Osteoblast (primary cell): Measurements from ENCODE around the gene ENDOG. TPM values are rescaled to one million over a fixed set of nuclear protein-coding genes. Genes with fewer than 3 reads are reported as not detected.
"Not testable (repeated sequence)": the region's sequence is repeated elsewhere in the genome, so short reads cannot be mapped to it uniquely, and the experiment has no call there.

ENCODE experiments used
- DNase-seq: peaks from one replicate; pipeline ENCODE4 v3.0.0; 2011; ENCODE audit warnings: low spot score, mixed read lengths; ENCODE audit not compliant: insufficient read length; ENCODE audit errors: missing footprints
- H2AFZ ChIP-seq: 2 replicates; pipeline ENCODE4 v1.6.0; 2011; ENCODE audit warnings: mild to moderate bottlenecking, low read length
- H3K27ac ChIP-seq: 2 replicates; pipeline ENCODE4 v1.5.1; 2011; ENCODE audit warnings: mild to moderate bottlenecking, low read depth, low read length, moderate library complexity
- H3K27me3 ChIP-seq: 2 replicates; pipeline ENCODE4 v1.6.0; 2012; ENCODE audit warnings: mild to moderate bottlenecking, control low read depth, inconsistent platforms, low read length, moderate library complexity; ENCODE audit not compliant: insufficient read depth
- H3K36me3 ChIP-seq: 2 replicates; pipeline ENCODE4 v1.5.1; 2011; ENCODE audit warnings: mild to moderate bottlenecking, low read length, control low read depth, moderate library complexity; ENCODE audit not compliant: insufficient read depth
- H3K4me1 ChIP-seq: 2 replicates; pipeline ENCODE4 v1.5.1; 2011; ENCODE audit warnings: mild to moderate bottlenecking, low read length, control low read depth, moderate library complexity; ENCODE audit not compliant: insufficient read depth
- H3K4me2 ChIP-seq: 2 replicates; pipeline ENCODE4 v1.6.0; 2011; ENCODE audit warnings: mild to moderate bottlenecking, low read length; ENCODE audit not compliant: insufficient read depth
- H3K4me3 ChIP-seq: fragments of 200-600 bp; sonication (generic); 3 replicates; pipeline ENCODE4 v1.5.1; 2012; ENCODE audit warnings: mild to moderate bottlenecking, low read length, inconsistent platforms; ENCODE audit not compliant: insufficient read depth
- H3K79me2 ChIP-seq: 2 replicates; pipeline ENCODE4 v1.6.0; 2012; ENCODE audit warnings: mild to moderate bottlenecking, low read length, control low read depth, inconsistent platforms; ENCODE audit not compliant: insufficient read depth
- H3K9me3 ChIP-seq: 2 replicates; pipeline ENCODE4 v1.5.1; 2011; ENCODE audit warnings: low read depth, low read length, control low read depth
- H4K20me1 ChIP-seq: 2 replicates; pipeline ENCODE4 v1.6.0; 2012; ENCODE audit warnings: mild to moderate bottlenecking, low read length, control low read depth; ENCODE audit not compliant: insufficient read depth
- CTCF ChIP-seq: IDR thresholded peaks from 2 replicates; pipeline ENCODE4 v1.5.1; 2011; ENCODE audit warnings: mild to moderate bottlenecking, low read depth, low read length, moderate library complexity; ENCODE audit errors: extremely low read depth
- total RNA-seq: library from RNA; depleted of rRNA; stranded (reverse); fragments of >200 nt; gene quantifications from 2 replicates; pipeline ENCODE4 v1.2.3, GENCODE V29; 2012

Gene ENDOG
- total RNA-seq, 1 donor, result 17.4 TPM

- H3K4me3 ChIP-seq, result no peak overlapping the region
- H3K79me2 ChIP-seq, result no peaks in the 10 kb centered on the region
- no peaks in the 10 kb centered on the region for H3K4me1 ChIP-seq
- H3K9me3 ChIP-seq, result no peaks in the 10 kb centered on the region
- H3K27me3 ChIP-seq, result no peaks in the 10 kb centered on the region
- H2AFZ ChIP-seq, result no peak overlapping the region
- no peak for TF ChIP-seq CTCF
- H3K27ac ChIP-seq, result no peak overlapping the region
- no peak for DNase-seq
- no peaks in the 10 kb centered on the region for H4K20me1 ChIP-seq
- no peak overlapping the region for H3K4me2 ChIP-seq
- H3K36me3 ChIP-seq, result peaks cover 5% of the 10 kb centered on the region
Measured at GRCh38 chr9:128870128-128870940, 52.0 kb downstream of the ENDOG start.

GRCh38 chr9:128870941-128871265 lies 52.6 kb downstream of the ENDOG start:
- H3K36me3 ChIP-seq, DNase-seq, H3K4me2 ChIP-seq, H3K4me1 ChIP-seq, H3K27ac ChIP-seq, H2AFZ ChIP-seq, H3K27me3 ChIP-seq, H3K79me2 ChIP-seq, H4K20me1 ChIP-seq, H3K9me3 ChIP-seq, H3K4me3 ChIP-seq: not testable (repeated sequence)

Other genes starting within 250 kb of the ENDOG start
- gene DYNC2I2, start 161.7 kb upstream of the ENDOG start, total RNA-seq, result 51.3 and 52.1 TPM in 2 replicates
- 365 and 397 TPM in 2 replicates for gene SET, start 129.3 kb upstream of the ENDOG start, total RNA-seq
- gene PKN3, start 116.0 kb upstream of the ENDOG start, total RNA-seq, result 3.5 and 4.3 TPM in 2 replicates
- gene ZDHHC12, start 94.4 kb upstream of the ENDOG start, total RNA-seq, result 32.7 and 35.1 TPM in 2 replicates
- 26.4 and 27.1 TPM in 2 replicates for gene ZER1, start 46.6 kb upstream of the ENDOG start, total RNA-seq
- gene TBC1D13, start 31.2 kb upstream of the ENDOG start, total RNA-seq, result 17.0 and 18.6 TPM in 2 replicates
- gene SPOUT1, start 11.3 kb downstream of the ENDOG start, total RNA-seq, result 10.1 and 10.3 TPM in 2 replicates
- gene KYAT1, start 63.5 kb downstream of the ENDOG start, total RNA-seq, result 3.3 and 4.7 TPM in 2 replicates
- 38.0 and 39.8 TPM in 2 replicates for gene LRRC8A, start 63.6 kb downstream of the ENDOG start, total RNA-seq
- 7.6 and 8.0 TPM in 2 replicates for gene PHYHD1, start 102.5 kb downstream of the ENDOG start, total RNA-seq
- 28.6 and 29.5 TPM in 2 replicates for gene DOLK, start 129.1 kb downstream of the ENDOG start, total RNA-seq
- 28.9 and 30.0 TPM in 2 replicates for gene NUP188, start 129.2 kb downstream of the ENDOG start, total RNA-seq
- 37.3 and 38.6 TPM in 2 replicates for gene SH3GLB2, start 209.8 kb downstream of the ENDOG start, total RNA-seq
- gene MIGA2, start 218.1 kb downstream of the ENDOG start, total RNA-seq, result 21.2 and 22.4 TPM in 2 replicates